Measurements from ENCODE around the gene PBX2.
"Not testable (repeated sequence)": the region's sequence is repeated elsewhere in the genome, so short reads cannot be mapped to it uniquely, and the experiment has no call there.

- not testable (repeated sequence) for TF ChIP-seq EP300, CTCF (IDR thresholded peaks at IDR 0.05)
These were observed 3.1 kb upstream of the PBX2 start for GRCh38 chr6:32193096-32193495.

All from ovary (tissue), 3 donors.